Kidney (tissue), 14 donors: Measurements from ENCODE around the gene ZNF621. TPM values are rescaled to one million over a fixed set of nuclear protein-coding genes. Genes with fewer than 3 reads are reported as not detected.

Source experiments
- DNase-seq, 5 donors: peaks; one replicate each; pipeline ENCODE4 v3.0.0-alpha.2; 2013 to 2020
- FAIRE-seq: peaks from 2 replicates; lab custom pipeline; 2012; peaks lifted over from hg19 to GRCh38; lab: Jason Lieb, UNC
- H3K27ac ChIP-seq, 2 donors: one replicate each; pipeline ENCODE4 v1.7.0; 2013; ENCODE audit warnings: low read depth in 2 of 2, low read length in 2 of 2, inconsistent platforms in 1 of 2
- H3K27me3 ChIP-seq: one replicate; pipeline ENCODE4 v1.7.1; 2013; ENCODE audit warnings: low read length, inconsistent platforms; ENCODE audit not compliant: control insufficient read depth, insufficient read depth
- H3K36me3 ChIP-seq, 3 donors: one replicate each; pipeline versions ENCODE4 v1.7.0 to v1.7.1; 2013; ENCODE audit warnings: low read length in 3 of 3, control low read depth in 1 of 3, inconsistent platforms in 1 of 3; ENCODE audit not compliant: insufficient read depth in 3 of 3, control insufficient read depth in 2 of 3
- H3K4me1 ChIP-seq, 3 donors: one replicate each; pipeline versions ENCODE4 v1.7.0 to v1.7.1; 2013; ENCODE audit warnings: low read length in 3 of 3, inconsistent platforms in 1 of 3, low read depth in 1 of 3; ENCODE audit not compliant: control insufficient read depth in 2 of 3, insufficient read depth in 2 of 3
- H3K4me3 ChIP-seq, 3 donors: one replicate each; pipeline versions ENCODE4 v1.7.0 to v1.8.1; 2013; ENCODE audit warnings: low read length in 3 of 3, control low read depth in 1 of 3, inconsistent platforms in 1 of 3
- H3K9ac ChIP-seq, 3 donors: one replicate each; pipeline versions ENCODE4 v1.7.0 to v1.7.1; 2013; ENCODE audit warnings: low read length in 3 of 3, control low read depth in 1 of 3, inconsistent platforms in 1 of 3
- H3K9me3 ChIP-seq, 3 donors: one replicate each; pipeline versions ENCODE4 v1.7.0 to v1.7.1; 2013; ENCODE audit warnings: low read length in 3 of 3, control low read depth in 1 of 3, inconsistent platforms in 1 of 3; ENCODE audit not compliant: control insufficient read depth in 2 of 3, insufficient read depth in 1 of 3
- CTCF ChIP-seq: IDR thresholded peaks from 3 replicates; pipeline ENCODE4 v1.5.1; 2012; ENCODE audit warnings: mild to moderate bottlenecking, moderate library complexity, borderline replicate concordance; ENCODE audit not compliant: insufficient read depth; ENCODE audit errors: extremely low read depth
- intact Hi-C: fragments of 100-400 bp; cut with DNase I; formaldehyde crosslinking; loops from one replicate; pipeline ENCODE4 v1.11.1; 2022
- polyA plus RNA-seq: library from polyadenylated mRNA; stranded (reverse); fragments of 350-450 nt; fragmentation: Illumina TruSeq; extraction: RNeasy Lipid Tissue Mini Kit (QIAGEN cat#74804); gene quantifications from one replicate; pipeline ENCODE4 v1.2.3, GENCODE V29; 2014; ENCODE audit warnings: low read depth, low replicate concordance; ENCODE audit not compliant: insufficient read depth
- total RNA-seq: library from RNA; stranded (reverse); fragmentation: NEBNext Ultra II Directional; extraction: Animal tissue kit (Norgen Biotek cat#: 25700); gene quantifications from one replicate; pipeline ENCODE4 v1.2.1, GENCODE V29; 2021
- donor health status: control.
- donor health status: control.
- donor health status: control.
- donor health status: control.
- donor health status: control.
- donor health status: DM: yes; HTN: yes; CAD: no.
- donor health status: Normal renal cell carcinoma (clear cell type).

Gene ZNF621
- total and polyA plus RNA-seq, 2 donors from 2014 or later, result 6.9 to 25.4 TPM

- no peak for TF ChIP-seq CTCF
- intact Hi-C loops, result no loop called here
- no peaks in the 10 kb centered on the region for H3K9me3 ChIP-seq
- no peaks in the 10 kb centered on the region for H3K27me3 ChIP-seq
- FAIRE-seq, result no peak
- H3K36me3 ChIP-seq, result peaks cover 0 to 5% (median 4%) of the 10 kb centered on the region in 3 donors
- no peak overlapping the region for H3K9ac ChIP-seq
- no peak for DNase-seq
- peaks cover 0 to 11% (median 0%) of the 10 kb centered on the region in 3 donors for H3K4me1 ChIP-seq
- no peak overlapping the region for H3K27ac ChIP-seq
- no peak overlapping the region for H3K4me3 ChIP-seq
Observed at GRCh38 chr3:40521254-40521653, 3.5 kb upstream of the ZNF621 start.

GRCh38 chr3:40523781-40524180 is 979 bp upstream of the ZNF621 start:
- Histone ChIP-seq H3K27ac (no peak overlapping the region), H3K9ac (peak overlapping the region in 1 of 3 donors; percentile 96), H3K9me3 (no peaks in the 10 kb centered on the region), H3K4me1 (peaks cover 0 to 11% (median 0%) of the 10 kb centered on the region in 3 donors), H3K4me3 (peak overlapping the region in 2 of 3 donors; percentile 96 to 97), H3K36me3 (peaks cover 0 to 10% (median 5%) of the 10 kb centered on the region in 3 donors), H3K27me3 (no peaks in the 10 kb centered on the region)
- TF ChIP-seq CTCF, result no peak
- intact Hi-C loops, result no loop called here
- peak in 1 of 5 donors; percentile 12 for DNase-seq
- FAIRE-seq, result no peak

GRCh38 chr3:40524222-40524567 is 565 bp upstream of the ZNF621 start:
- DNase-seq (no peak), FAIRE-seq (no peak)
- Histone ChIP-seq H3K9ac (peak overlapping the region; percentile 58 to 96 (median 95)), H3K4me3 (peak overlapping the region; percentile 81 to 97 (median 96)), H3K4me1 (peaks cover 0 to 11% (median 0%) of the 10 kb centered on the region in 3 donors), H3K27me3 (no peaks in the 10 kb centered on the region), H3K9me3 (no peaks in the 10 kb centered on the region), H3K36me3 (peaks cover 0 to 13% (median 6%) of the 10 kb centered on the region in 3 donors), H3K27ac (peak overlapping the region; percentile 84 to 92)
- no peak for TF ChIP-seq CTCF
- intact Hi-C loops, result no loop called here

- H3K4me1 ChIP-seq, result peaks cover 0 to 11% (median 0%) of the 10 kb centered on the region in 3 donors
- no peak for FAIRE-seq
- no peak overlapping the region for H3K9ac ChIP-seq
- no peak overlapping the region for H3K27ac ChIP-seq
- no peaks in the 10 kb centered on the region for H3K27me3 ChIP-seq
- H3K36me3 ChIP-seq, result peaks cover 13 to 50% (median 27%) of the 10 kb centered on the region in 3 donors
- DNase-seq, result no peak
- intact Hi-C loops, result no loop called here
- H3K9me3 ChIP-seq, result peaks cover 0 to 13% (median 2%) of the 10 kb centered on the region in 3 donors
- no peak overlapping the region for H3K4me3 ChIP-seq
- no peak for TF ChIP-seq CTCF
Observed at GRCh38 chr3:40528426-40528825, 3.7 kb downstream of the ZNF621 start.
